Gastroesophageal sphincter (tissue), 4 donors: ENCODE data around the gene HOXA6. TPM values are rescaled to one million over a fixed set of nuclear protein-coding genes. Genes with fewer than 3 reads are reported as not detected.

ENCODE experiments used
- ATAC-seq: fragments of 150-250 bp; one replicate; pipeline ENCODE4 v1.9.1; 2016; ENCODE audit warnings: mild to moderate bottlenecking, moderate library complexity
- H3K27ac ChIP-seq, 4 donors: fragments of 200-600 bp; sonication (generic) in 3 of 4; 1 replicate in 3 of 4; 2 replicates in 1 of 4; pipeline ENCODE4 v1.5.1; 2016 to 2019
- H3K27me3 ChIP-seq: fragments of 200-600 bp; sonication (generic); one replicate; pipeline ENCODE4 v1.5.1; 2019
- H3K36me3 ChIP-seq, 2 donors: fragments of 200-600 bp; sonication (generic); one replicate each; pipeline ENCODE4 v1.5.1; 2019; ENCODE audit warnings: control low read depth in 1 of 2
- H3K4me1 ChIP-seq, 3 donors: fragments of 200-600 bp; sonication (generic); 1 replicate in 2 of 3; 2 replicates in 1 of 3; pipeline ENCODE4 v1.5.1; 2016 to 2019; ENCODE audit warnings: control low read depth in 2 of 3
- H3K4me3 ChIP-seq, 2 donors: fragments of 200-600 bp; sonication (generic); one replicate each; pipeline ENCODE4 v1.5.1; 2019; ENCODE audit warnings: mild to moderate bottlenecking in 1 of 2, moderate library complexity in 1 of 2
- H3K9me3 ChIP-seq, 3 donors: fragments of 200-600 bp; sonication (generic); one replicate each; pipeline ENCODE4 v1.5.1; 2017 to 2019; ENCODE audit warnings: control low read depth in 2 of 3
- CTCF ChIP-seq, 4 experiments: fragments of 200-600 bp in 2 of 4; fragments of 450-650 bp in 2 of 4; sonication (generic) in 1 of 4; IDR thresholded peaks; one replicate each; pipeline ENCODE4 v1.5.1; 2017 to 2019; ENCODE audit warnings: antibody characterized with exemption in 4 of 4, mild to moderate bottlenecking in 2 of 4, moderate library complexity in 2 of 4
- EP300 ChIP-seq: sonication (generic); formaldehyde crosslinking; IDR thresholded peaks from one replicate; pipeline ENCODE4 v1.6.1; 2017; ENCODE audit warnings: antibody characterized with exemption, mild to moderate bottlenecking
- POLR2A ChIP-seq, 2 donors: fragments of 450-650 bp; IDR thresholded peaks; one replicate each; pipeline ENCODE4 v1.6.1; 2017; ENCODE audit warnings: antibody characterized with exemption in 2 of 2, mild to moderate bottlenecking in 2 of 2, moderate library complexity in 1 of 2
- POLR2AphosphoS5 ChIP-seq: sonication (generic); formaldehyde crosslinking; IDR thresholded peaks from one replicate; pipeline ENCODE4 v1.6.1; 2017; ENCODE audit warnings: antibody characterized with exemption
- WGBS, 2 donors: methylation state at CpG; one replicate each; pipeline ENCODE4 v1.1.5; 2018; ENCODE audit warnings: low coverage in 1 of 2; 5-methylcytosine and 5-hydroxymethylcytosine counted together
- total RNA-seq, 4 donors: library from RNA; depleted of rRNA; stranded (reverse); fragments of >200 nt; gene quantifications; one replicate each; pipeline ENCODE4 v1.1.0, GENCODE V29; 2016

Gene HOXA6
- total RNA-seq, 4 donors from 2014 or later = 0.46 to 12.7 TPM; not detected in 2

- Histone ChIP-seq H3K4me1 (peaks cover 0 to 53% (median 28%) of the 10 kb centered on the region in 3 donors), H3K36me3 (no peaks in the 10 kb centered on the region), H3K27me3 (peaks cover 100% of the 10 kb centered on the region), H3K9me3 (peaks cover 0 to 3% (median 0%) of the 10 kb centered on the region in 3 donors), H3K27ac (no peak within 1 kb of the TSS), H3K4me3 (peak within 1 kb of the TSS in 1 of 2 donors; percentile 36)
- no peak for TF ChIP-seq CTCF (IDR thresholded peaks at IDR 0.05)
- no peak for TF ChIP-seq POLR2AphosphoS5
- no peak for TF ChIP-seq EP300
- no peak for TF ChIP-seq POLR2A (IDR thresholded peaks at IDR 0.05)
- no peak for ATAC-seq
- WGBS, 2 donors = 7 to 9% methylated on average over 15 to 20 of the region's 82 CpGs
Measured at GRCh38 chr7:27165089-27165995, 17.8 kb upstream of the HOXA6 start, which contains the start of gene HOXA9. HOXA9 (minus strand) TSS chr7:27165537; CDS start chr7:27165457, 80 bp downstream.

- TF ChIP-seq POLR2AphosphoS5 = no peak
- no peak for TF ChIP-seq POLR2A (IDR thresholded peaks at IDR 0.05)
- TF ChIP-seq CTCF (IDR thresholded peaks at IDR 0.05) = no peak
- no peak for TF ChIP-seq EP300
- Histone ChIP-seq H3K4me1 (peaks cover 0 to 51% (median 23%) of the 10 kb centered on the region in 3 donors), H3K9me3 (peaks cover 0 to 3% (median 0%) of the 10 kb centered on the region in 3 donors), H3K27ac (no peak overlapping the region), H3K4me3 (peak overlapping the region in 1 of 2 donors; percentile 36), H3K36me3 (no peaks in the 10 kb centered on the region), H3K27me3 (peaks cover 100% of the 10 kb centered on the region)
- ATAC-seq = no peak
- WGBS, 2 donors = 8 to 12% methylated on average over 8 of the region's 47 CpGs
Measured at GRCh38 chr7:27164367-27165088, 17.0 kb upstream of the HOXA6 start.

GRCh38 chr7:27164045-27164366 is 16.4 kb upstream of the HOXA6 start:
- Histone ChIP-seq H3K27ac (no peak overlapping the region), H3K4me3 (peak overlapping the region in 1 of 2 donors; percentile 36), H3K27me3 (peaks cover 100% of the 10 kb centered on the region), H3K4me1 (peaks cover 0 to 47% (median 23%) of the 10 kb centered on the region in 3 donors), H3K9me3 (peaks cover 0 to 3% (median 0%) of the 10 kb centered on the region in 3 donors), H3K36me3 (no peaks in the 10 kb centered on the region)
- no peak for ATAC-seq
- no peak for TF ChIP-seq POLR2AphosphoS5
- WGBS, 2 donors = 44 to 47% methylated on average over 6 to 12 of the region's 12 CpGs

GRCh38 chr7:27163288-27164044 is 15.9 kb upstream of the HOXA6 start:
- H3K36me3 ChIP-seq = no peaks in the 10 kb centered on the region
- 68 to 69% methylated on average over 13 to 22 of the region's 24 CpGs for WGBS, 2 donors
- H3K27ac ChIP-seq = no peak overlapping the region
- no peak for ATAC-seq
- TF ChIP-seq POLR2A (IDR thresholded peaks at IDR 0.05) (no peak), EP300 (no peak), POLR2AphosphoS5 (no peak), CTCF (IDR thresholded peaks at IDR 0.05) (no peak)
- H3K27me3 ChIP-seq = peaks cover 100% of the 10 kb centered on the region
- peaks cover 0 to 47% (median 23%) of the 10 kb centered on the region in 3 donors for H3K4me1 ChIP-seq
- H3K9me3 ChIP-seq = peaks cover 0 to 3% (median 0%) of the 10 kb centered on the region in 3 donors
- no peak overlapping the region for H3K4me3 ChIP-seq
